H1 (cell line): ENCODE results near the gene COL17A1. TPM values are rescaled to one million over a fixed set of nuclear protein-coding genes. Genes with fewer than 3 reads are reported as not detected.

Experiments used
- CTCF ChIA-PET: fragments of 300-600 bp; sonication (Branson Sonifier 250); formaldehyde crosslinking; loops from one replicate; lab custom pipeline; 2021; ENCODE audit not compliant: partially characterized antibody; lab: Charles Lee
- POLR2A ChIA-PET: fragments of 300-600 bp; sonication (Branson Sonifier 250); formaldehyde crosslinking; loops from one replicate; lab custom pipeline; 2021; ENCODE audit warnings: inconsistent platforms; ENCODE audit not compliant: partially characterized antibody; lab: Charles Lee
- DNase-seq, 2 experiments: peaks; one replicate each; pipeline versions ENCODE4 v3.0.0 to v3.0.0-alpha.2; 2010 to 2022; ENCODE audit warnings: low spot score in 2 of 2, low read depth in 1 of 2, mixed read lengths in 1 of 2
- FAIRE-seq: peaks from 2 replicates; lab custom pipeline; 2011; peaks lifted over from hg19 to GRCh38; lab: Jason Lieb, UNC
- H2AFZ ChIP-seq: 2 replicates; pipeline ENCODE4 v1.8.1; 2012; ENCODE audit warnings: low read length, inconsistent platforms
- H2AK5ac ChIP-seq: 2 replicates; pipeline ENCODE4 v1.6.1; 2013; ENCODE audit warnings: low read depth, low read length
- H2BK120ac ChIP-seq: replicated peaks from 2 replicates; pipeline ENCODE3; 2013; ENCODE audit warnings: low read depth, low read length, inconsistent platforms
- H2BK12ac ChIP-seq: 2 replicates; pipeline ENCODE4 v1.6.1; 2013; ENCODE audit warnings: low read depth, low read length
- H2BK15ac ChIP-seq: 2 replicates; pipeline ENCODE4 v1.6.1; 2013; ENCODE audit warnings: low read length
- H2BK20ac ChIP-seq: 2 replicates; pipeline ENCODE4 v1.6.1; 2013; ENCODE audit warnings: low read length
- H2BK5ac ChIP-seq: 2 replicates; pipeline ENCODE4 v1.6.1; 2013; ENCODE audit warnings: low read depth, low read length
- H3K14ac ChIP-seq: 2 replicates; pipeline ENCODE4 v1.6.1; 2013; ENCODE audit warnings: inconsistent platforms; ENCODE audit not compliant: insufficient read length
- H3K18ac ChIP-seq: 2 replicates; pipeline ENCODE4 v1.6.1; 2013; ENCODE audit warnings: low read length; ENCODE audit errors: extremely low read depth
- H3K23ac ChIP-seq: 2 replicates; pipeline ENCODE4 v1.6.1; 2013; ENCODE audit warnings: inconsistent platforms; ENCODE audit not compliant: insufficient read length
- H3K23me2 ChIP-seq: 2 replicates; pipeline ENCODE4 v1.6.1; 2013; ENCODE audit warnings: low read depth, low read length
- H3K27ac ChIP-seq: 2 replicates; pipeline ENCODE4 v1.6.1; 2011; ENCODE audit warnings: low read depth, low read length, inconsistent platforms
- H3K27me3 ChIP-seq, 4 experiments: replicated peaks in 1 of 4; 1 replicate in 1 of 4; 2 replicates in 3 of 4; pipeline versions ENCODE4 v1.6.1 to v1.8.1; 2011 to 2013; ENCODE audit warnings: low read length in 3 of 4, mild to moderate bottlenecking in 3 of 4, inconsistent platforms in 2 of 4, mixed read lengths in 2 of 4, moderate library complexity in 1 of 4; ENCODE audit not compliant: control insufficient read depth in 3 of 4, insufficient read depth in 3 of 4; ENCODE audit errors: extremely low read depth in 1 of 4
- H3K36me3 ChIP-seq, 4 experiments: 2 replicates each; pipeline versions ENCODE4 v1.6.1 to v1.8.1; 2011 to 2013; ENCODE audit warnings: mild to moderate bottlenecking in 4 of 4, low read length in 3 of 4, moderate library complexity in 2 of 4, control low read depth in 1 of 4, inconsistent platforms in 1 of 4; ENCODE audit not compliant: insufficient read depth in 4 of 4, control insufficient read depth in 2 of 4
- H3K4ac ChIP-seq: replicated peaks from 2 replicates; pipeline ENCODE3; 2013; ENCODE audit warnings: low read length, low read depth, mixed read lengths, inconsistent platforms; ENCODE audit not compliant: insufficient read length
- H3K4me1 ChIP-seq, 4 experiments: replicated peaks in 1 of 4; 1 replicate in 1 of 4; 2 replicates in 3 of 4; pipeline versions ENCODE4 v1.6.1 to v1.8.1; 2011 to 2013; ENCODE audit warnings: low read length in 3 of 4, inconsistent platforms in 2 of 4, mixed read lengths in 1 of 4; ENCODE audit not compliant: insufficient read depth in 4 of 4, control insufficient read depth in 3 of 4
- H3K4me2 ChIP-seq, 2 experiments: 2 replicates each; pipeline versions ENCODE4 v1.6.1 to v1.8.1; 2011 to 2013; ENCODE audit warnings: low read depth in 2 of 2, low read length in 2 of 2, control low read depth in 1 of 2, inconsistent platforms in 1 of 2, mild to moderate bottlenecking in 1 of 2; ENCODE audit not compliant: insufficient read depth in 1 of 2
- H3K4me3 ChIP-seq, 4 experiments: fragments of 200-600, 300-600 bp in 1 of 4; sonication (generic), shearing (Covaris generic), sonication (Bioruptor Twin) in 1 of 4; 2 replicates each; pipeline versions ENCODE4 v1.5.1 to v1.8.1; 2011 to 2016; ENCODE audit warnings: low read length in 4 of 4, low read depth in 3 of 4, control low read depth in 2 of 4, inconsistent platforms in 2 of 4, mild to moderate bottlenecking in 2 of 4, mixed read lengths in 1 of 4, moderate library complexity in 1 of 4; ENCODE audit not compliant: insufficient read depth in 2 of 4; ENCODE audit errors: extremely low read depth in 1 of 4
- H3K56ac ChIP-seq: replicated peaks from 2 replicates; pipeline ENCODE3; 2013; ENCODE audit warnings: low read depth, mild to moderate bottlenecking, mixed read lengths, low read length, inconsistent platforms; ENCODE audit not compliant: insufficient read length
- H3K79me1 ChIP-seq: 2 replicates; pipeline ENCODE4 v1.6.1; 2013; ENCODE audit warnings: low read depth, low read length, control low read depth
- H3K79me2 ChIP-seq, 2 experiments: 2 replicates each; pipeline versions ENCODE4 v1.6.1 to v1.8.1; 2012 to 2013; ENCODE audit warnings: low read length in 2 of 2, mild to moderate bottlenecking in 2 of 2, inconsistent platforms in 1 of 2; ENCODE audit not compliant: insufficient read depth in 2 of 2, control insufficient read depth in 1 of 2
- H3K9ac ChIP-seq, 4 experiments: replicated peaks in 1 of 4; 1 replicate in 1 of 4; 2 replicates in 3 of 4; pipeline versions ENCODE4 v1.6.1 to v1.8.1; 2011 to 2013; ENCODE audit warnings: low read depth in 3 of 4, low read length in 3 of 4, control low read depth in 2 of 4, mild to moderate bottlenecking in 2 of 4, moderate library complexity in 2 of 4, inconsistent platforms in 1 of 4; ENCODE audit errors: extremely low read depth in 1 of 4
- H3K9me3 ChIP-seq, 2 experiments: 2 replicates each; pipeline versions ENCODE4 v1.6.1 to v1.8.1; 2012 to 2013; ENCODE audit warnings: mild to moderate bottlenecking in 2 of 2, moderate library complexity in 2 of 2, control low read depth in 1 of 2, inconsistent platforms in 1 of 2, low read depth in 1 of 2, low read length in 1 of 2, mixed read lengths in 1 of 2; ENCODE audit not compliant: insufficient read depth in 2 of 2
- H4K20me1 ChIP-seq, 2 experiments: replicated peaks in 1 of 2; 2 replicates each; pipeline versions ENCODE3 to v1.8.1; 2011 to 2013; ENCODE audit warnings: inconsistent platforms in 2 of 2, low read length in 2 of 2, mild to moderate bottlenecking in 1 of 2; ENCODE audit not compliant: insufficient read depth in 2 of 2, control insufficient read depth in 1 of 2
- H4K5ac ChIP-seq: 2 replicates; pipeline ENCODE4 v1.6.1; 2013; ENCODE audit warnings: low read length, low read depth, mixed read lengths, inconsistent platforms; ENCODE audit not compliant: insufficient read length
- H4K8ac ChIP-seq: 2 replicates; pipeline ENCODE4 v1.8.0; 2013; ENCODE audit warnings: mild to moderate bottlenecking, moderate library complexity, low read length, inconsistent platforms; ENCODE audit not compliant: insufficient read depth; ENCODE audit errors: extremely low read depth
- H4K91ac ChIP-seq: replicated peaks from 2 replicates; pipeline ENCODE3; 2013; ENCODE audit warnings: low read length, mixed read lengths, inconsistent platforms; ENCODE audit not compliant: insufficient read length
- GTF2F1 ChIP-seq: IDR thresholded peaks from 2 replicates; pipeline ENCODE4 v1.6.1; 2012; ENCODE audit warnings: low read depth, low read length, improper control_type of control experiment, borderline replicate concordance
- JUN ChIP-seq: IDR thresholded peaks from 2 replicates; pipeline ENCODE4 v1.6.1; 2011; ENCODE audit warnings: low read depth, mild to moderate bottlenecking, improper control_type of control experiment, low read length
- JUND ChIP-seq: IDR thresholded peaks from 2 replicates; pipeline ENCODE4 v1.6.1; 2011; ENCODE audit warnings: mild to moderate bottlenecking, improper control_type of control experiment, low read length
- KDM4A ChIP-seq: IDR thresholded peaks from one replicate; pipeline ENCODE4 v1.7.1; 2012; ENCODE audit warnings: low read depth, mild to moderate bottlenecking, moderate library complexity, low read length, inconsistent platforms; ENCODE audit not compliant: severe bottlenecking
- KDM5A ChIP-seq: fragments of 200-600 bp; IDR thresholded peaks from 2 replicates; pipeline ENCODE4 v1.7.1; 2012; ENCODE audit warnings: mild to moderate bottlenecking, low read length, inconsistent platforms, mixed read lengths
- MAX ChIP-seq: IDR thresholded peaks from 2 replicates; pipeline ENCODE4 v1.6.1; 2012; ENCODE audit warnings: inconsistent platforms
- POLR2A ChIP-seq, 2 experiments: IDR thresholded peaks; 1 replicate in 1 of 2; 2 replicates in 1 of 2; pipeline ENCODE4 v1.6.1; 2011; ENCODE audit warnings: low read depth in 2 of 2, low read length in 2 of 2, mild to moderate bottlenecking in 2 of 2; ENCODE audit errors: control extremely low read depth in 1 of 2
- RNF2 ChIP-seq: fragments of 200-900, 300-1000 bp; sonication (generic); IDR thresholded peaks from 2 replicates; pipeline ENCODE4 v1.7.1; 2016; ENCODE audit warnings: borderline replicate concordance, low read depth, mild to moderate bottlenecking, antibody characterized with exemption, low read length; ENCODE audit not compliant: poor library complexity, severe bottlenecking; ENCODE audit errors: missing control alignments
- RXRA ChIP-seq: IDR thresholded peaks from 2 replicates; pipeline ENCODE4 v1.6.1; 2011; ENCODE audit warnings: low read depth, mild to moderate bottlenecking, low read length, moderate library complexity; ENCODE audit not compliant: insufficient read depth
- TAF1 ChIP-seq: IDR thresholded peaks from 2 replicates; pipeline ENCODE4 v1.6.1; 2011; ENCODE audit warnings: mild to moderate bottlenecking, low read depth, low read length
- TAF7 ChIP-seq: optimal IDR thresholded peaks from 2 replicates; pipeline ENCODE3; 2011; ENCODE audit warnings: low read depth, mild to moderate bottlenecking, inconsistent platforms, low read length, moderate library complexity, borderline replicate concordance
- ZNF274 ChIP-seq: IDR thresholded peaks from 2 replicates; pipeline ENCODE4 v1.7.0; 2012; ENCODE audit warnings: low read length, borderline replicate concordance; ENCODE audit errors: extremely low read depth
- WGBS, 2 experiments: shearing (Covaris generic) in 1 of 2; methylation state at CpG; one replicate each; pipeline versions ENCODE4 v1.1.6 to v1.1.7; 2013 to 2015; ENCODE audit warnings: low lambda C conversion rate in 2 of 2, mixed read lengths in 2 of 2, inconsistent platforms in 1 of 2, low coverage in 1 of 2, missing lambda C conversion rate in 1 of 2; ENCODE audit not compliant: insufficient replicate concordance in 2 of 2, insufficient coverage in 1 of 2, insufficient read length in 1 of 2; ENCODE audit errors: extremely low coverage in 1 of 2, missing lambda C conversion rate in 1 of 2; 5-methylcytosine and 5-hydroxymethylcytosine counted together
- polyA plus RNA-seq, 7 experiments: library from polyadenylated mRNA; depleted of rRNA in 3 of 7; stranded (reverse) in 5 of 7; unstranded in 2 of 7; fragments of >200 nt in 5 of 7; fragments of 200-250 nt in 2 of 7; gene quantifications; 1 replicate in 5 of 7; 2 replicates in 1 of 7; 4 replicates in 1 of 7; pipeline versions ENCODE4 v1.2.1 to v1.2.3, GENCODE V29; 2011 to 2013; ENCODE audit warnings: missing spikeins in 2 of 7, mixed read lengths in 2 of 7
- total RNA-seq: library from RNA; stranded (reverse); fragmentation: NEBNext Ultra II Directional; extraction: Animal tissue kit (Norgen Biotek cat#: 25700); gene quantifications from 2 replicates; pipeline ENCODE4 v1.2.1, GENCODE V29; 2021

The COL17A1 gene
- total and polyA plus RNA-seq, 2 of the 8 experiments (the other 6 are each of a cell fraction or from before 2014, with no cell fraction given): 0.35 to 0.37 TPM

GRCh38 chr10:104026762-104027161 is 58.9 kb downstream of the COL17A1 start:
- Histone ChIP-seq H2BK15ac (no peak overlapping the region), H3K18ac (no peak overlapping the region), H3K23ac (no peak overlapping the region), H2BK20ac (no peak overlapping the region), H3K9ac (no peak overlapping the region), H2AFZ (no peak overlapping the region), H2BK5ac (no peak overlapping the region), H2BK120ac (no peak overlapping the region), H4K5ac (no peak overlapping the region), H2BK12ac (no peak overlapping the region), H3K36me3 (peaks cover 0 to 9% (median 3%) of the 10 kb centered on the region in 4 experiments; a peak in 4 of 8 replicates), H4K91ac (no peak overlapping the region), H3K79me2 (no peaks in the 10 kb centered on the region), H3K4me1 (peaks cover 0 to 2% (median 0%) of the 10 kb centered on the region in 4 experiments; a peak in 1 of 7 replicates), H2AK5ac (no peak overlapping the region), H3K4ac (no peak overlapping the region), H4K20me1 (no peaks in the 10 kb centered on the region), H3K27me3 (no peaks in the 10 kb centered on the region), H3K4me2 (no peak overlapping the region), H3K4me3 (no peak overlapping the region), H3K9me3 (no peaks in the 10 kb centered on the region), H3K79me1 (no peaks in the 10 kb centered on the region), H3K23me2 (no peaks in the 10 kb centered on the region; the same call in 1 of the 2 replicates), H3K14ac (no peak overlapping the region), H4K8ac (no peak overlapping the region), H3K56ac (no peak overlapping the region), H3K27ac (no peak overlapping the region)
- 88% methylated on average over 2 of the region's 2 CpGs; no CpG with 5 or more reads in 1 of the 2 experiments for WGBS, 2 experiments
- ChIA-PET POLR2A (interaction anchor here (0.7 kb wide), 1 partner anchor 95 kb away, joined by 3 read pairs; the partner anchor contains the start of gene SFR1), CTCF (no interaction called here)
- FAIRE-seq: no peak
- TF ChIP-seq TAF1: no peak
- no peak for TF ChIP-seq TAF7
- no peak for TF ChIP-seq RNF2
- no peak for TF ChIP-seq JUN
- TF ChIP-seq KDM4A: no peak
- no peak for TF ChIP-seq JUND
- TF ChIP-seq MAX: no peak
- no peak for TF ChIP-seq POLR2A (IDR thresholded peaks at IDR 0.05; ENCODE audit: control extremely low read depth in 1 of 2, low read depth in 2 of 2, low read length in 2 of 2)
- TF ChIP-seq GTF2F1: no peak
- no peak for TF ChIP-seq RXRA
- TF ChIP-seq ZNF274: no peak
- no peak for TF ChIP-seq KDM5A
- DNase-seq: no peak
